ENCODE measurements around the gene CES3. TPM values are rescaled to one million over a fixed set of nuclear protein-coding genes. Genes with fewer than 3 reads are reported as not detected.
"Not testable (repeated sequence)": the region's sequence is repeated elsewhere in the genome, so short reads cannot be mapped to it uniquely, and the experiment has no call there.

Gene CES3
- total RNA-seq, 2 experiments from 2014 or later: 1.6 to 3.0 TPM

- no peaks in the 10 kb centered on the region for H3K9me3 Mint-ChIP-seq
- H3K27ac Mint-ChIP-seq: no peak overlapping the region
- peaks cover 30% of the 10 kb centered on the region for H3K36me3 Mint-ChIP-seq
- CTCF ChIA-PET: interaction anchor here (0.7 to 0.9 kb wide), 2 partner anchors 17 to 62 kb away, joined by 3 read pairs; no protein-coding TSS in a partner anchor
- POLR2A ChIA-PET: no interaction called here
- no peaks in the 10 kb centered on the region for H3K27me3 Mint-ChIP-seq
- intact Hi-C loops (cut with micrococcal nuclease): no loop called here
- DNase-seq: no peak
- no peak overlapping the region for H3K4me3 Mint-ChIP-seq
- H3K4me1 Mint-ChIP-seq (ENCODE audit: low read depth): peaks cover 45% of the 10 kb centered on the region
These were observed 24.0 kb upstream of the CES3 start for GRCh38 chr16:66936889-66937554.

- H3K36me3 Mint-ChIP-seq: peaks cover 28% of the 10 kb centered on the region
- DNase-seq: no peak
- H3K4me1 Mint-ChIP-seq (ENCODE audit: low read depth): peaks cover 37% of the 10 kb centered on the region
- intact Hi-C loops (cut with micrococcal nuclease): no loop called here
- H3K4me3 Mint-ChIP-seq: no peak overlapping the region
- H3K9me3 Mint-ChIP-seq: no peaks in the 10 kb centered on the region
- H3K27me3 Mint-ChIP-seq: no peaks in the 10 kb centered on the region
- CTCF ChIA-PET: interaction anchor here (0.7 to 1.4 kb wide), 2 partner anchors 10 to 23 kb away, joined by 4 to 5 read pairs; partner anchors contain the start of gene CES3
- H3K27ac Mint-ChIP-seq: no peak overlapping the region
- POLR2A ChIA-PET: no interaction called here
These were observed 23.2 kb upstream of the CES3 start for GRCh38 chr16:66937725-66938337.

- Mint-ChIP-seq H3K4me3 (no peak overlapping the region), H3K27me3 (no peaks in the 10 kb centered on the region), H3K4me1 (ENCODE audit: low read depth) (peaks cover 25% of the 10 kb centered on the region), H3K27ac (no peak overlapping the region), H3K36me3 (peaks cover 17% of the 10 kb centered on the region), H3K9me3 (no peaks in the 10 kb centered on the region)
- CTCF ChIA-PET: interaction anchor here (1.4 kb wide), 2 partner anchors 12 to 22 kb away, joined by 3 to 5 read pairs; partner anchors contain the start of gene CES3
- DNase-seq: no peak
- POLR2A ChIA-PET: no interaction called here
- intact Hi-C loops (cut with micrococcal nuclease): no loop called here
These were observed 21.7 kb upstream of the CES3 start for GRCh38 chr16:66939366-66939765.

- Mint-ChIP-seq H3K4me1 (ENCODE audit: low read depth) (peaks cover 22% of the 10 kb centered on the region), H3K4me3 (no peak overlapping the region), H3K9me3 (no peaks in the 10 kb centered on the region), H3K36me3 (peaks cover 13% of the 10 kb centered on the region), H3K27ac (no peak overlapping the region), H3K27me3 (no peaks in the 10 kb centered on the region)
- CTCF ChIA-PET: no interaction called here
- intact Hi-C loops (cut with micrococcal nuclease): no loop called here
- POLR2A ChIA-PET: no interaction called here
- DNase-seq: no peak
These were observed 20.8 kb upstream of the CES3 start for GRCh38 chr16:66940236-66940635.

- H3K9me3 Mint-ChIP-seq: no peaks in the 10 kb centered on the region
- CTCF ChIA-PET: interaction anchor here (0.7 to 1.1 kb wide), 3 partner anchors 18 to 242 kb away, joined by 3 to 4 read pairs (median 3); partner anchors contain the start of gene CES3
- H3K27ac Mint-ChIP-seq: no peak overlapping the region
These were observed 18.1 kb upstream of the CES3 start for GRCh38 chr16:66942981-66943380.

GRCh38 chr16:66943426-66944053, 17.5 kb upstream of the CES3 start:
- ChIA-PET POLR2A (no interaction called here), CTCF (interaction anchor here (0.6 to 1.3 kb wide), 4 partner anchors 17 to 212 kb away, joined by 3 to 6 read pairs (median 4); partner anchors contain the start of gene CES3)
- Mint-ChIP-seq H3K9me3 (no peaks in the 10 kb centered on the region), H3K4me1 (ENCODE audit: low read depth) (peaks cover 9% of the 10 kb centered on the region), H3K4me3 (no peak overlapping the region), H3K27ac (no peak overlapping the region), H3K27me3 (peaks cover 3% of the 10 kb centered on the region), H3K36me3 (peaks cover 13% of the 10 kb centered on the region)
- intact Hi-C loops (cut with micrococcal nuclease): no loop called here
- no peak for DNase-seq

More at GRCh38 chr16:66942981-66943380, 18.1 kb upstream of the CES3 start:
- DNase-seq: no peak
- intact Hi-C loops (cut with micrococcal nuclease): no loop called here
- Mint-ChIP-seq H3K4me1 (ENCODE audit: low read depth) (peaks cover 6% of the 10 kb centered on the region), H3K4me3 (no peak overlapping the region), H3K36me3 (peaks cover 13% of the 10 kb centered on the region), H3K27me3 (no peaks in the 10 kb centered on the region)
- POLR2A ChIA-PET: no interaction called here

GRCh38 chr16:66944054-66944441, 17.0 kb upstream of the CES3 start:
- Mint-ChIP-seq H3K4me1 (ENCODE audit: low read depth) (peaks cover 12% of the 10 kb centered on the region), H3K4me3 (no peak overlapping the region), H3K9me3 (no peaks in the 10 kb centered on the region), H3K36me3 (peaks cover 13% of the 10 kb centered on the region), H3K27ac (no peak overlapping the region), H3K27me3 (peaks cover 7% of the 10 kb centered on the region)
- CTCF ChIA-PET: interaction anchor here (0.6 to 1.3 kb wide), 2 partner anchors 75 to 211 kb away, joined by 3 to 6 read pairs; no protein-coding TSS in a partner anchor
- intact Hi-C loops (cut with micrococcal nuclease): no loop called here
- DNase-seq: no peak
- POLR2A ChIA-PET: no interaction called here

- DNase-seq; intact Hi-C loops (cut with micrococcal nuclease); H3K9me3 Mint-ChIP-seq; H3K4me3 Mint-ChIP-seq; H3K27ac Mint-ChIP-seq; POLR2A ChIA-PET: not testable (repeated sequence)
- Mint-ChIP-seq H3K36me3 (peaks cover 13% of the 10 kb centered on the region), H3K4me1 (ENCODE audit: low read depth) (peaks cover 15% of the 10 kb centered on the region), H3K27me3 (peaks cover 16% of the 10 kb centered on the region)
- CTCF ChIA-PET: interaction anchor here (0.8 kb wide), 1 partner anchor 9 kb away, joined by 3 read pairs; no protein-coding TSS in a partner anchor
These were observed 16.1 kb upstream of the CES3 start for GRCh38 chr16:66944971-66945370.

GRCh38 chr16:66945939-66946338, 15.1 kb upstream of the CES3 start:
- H3K9me3 Mint-ChIP-seq: no peaks in the 10 kb centered on the region
- intact Hi-C loops (cut with micrococcal nuclease): loop anchor here (2.0 kb wide), 2 partner anchors 51 to 213 kb away; partner anchors contain the start of genes FBXL8 and TRADD
- POLR2A ChIA-PET: interaction anchor here (0.8 kb wide), 1 partner anchor 50 kb away, joined by 3 read pairs; no protein-coding TSS in a partner anchor
- no peak for DNase-seq
- no peak overlapping the region for H3K4me3 Mint-ChIP-seq
- H3K36me3 Mint-ChIP-seq: peaks cover 14% of the 10 kb centered on the region
- CTCF ChIA-PET: interaction anchor here (0.6 kb wide), 1 partner anchor 96 kb away, joined by 4 read pairs; no protein-coding TSS in a partner anchor
- peaks cover 20% of the 10 kb centered on the region for H3K27me3 Mint-ChIP-seq
- no peak overlapping the region for H3K27ac Mint-ChIP-seq
- peaks cover 19% of the 10 kb centered on the region for H3K4me1 Mint-ChIP-seq (ENCODE audit: low read depth)

- ChIA-PET CTCF (interaction anchor here (0.6 kb wide), 1 partner anchor 95 kb away, joined by 4 read pairs; no protein-coding TSS in a partner anchor), POLR2A (interaction anchor here (0.8 kb wide), 1 partner anchor 51 kb away, joined by 3 read pairs; no protein-coding TSS in a partner anchor)
- DNase-seq: no peak
- Mint-ChIP-seq H3K27me3 (peaks cover 25% of the 10 kb centered on the region), H3K27ac (no peak overlapping the region), H3K4me3 (no peak overlapping the region), H3K36me3 (peaks cover 12% of the 10 kb centered on the region), H3K9me3 (no peaks in the 10 kb centered on the region), H3K4me1 (ENCODE audit: low read depth) (peaks cover 19% of the 10 kb centered on the region)
- intact Hi-C loops (cut with micrococcal nuclease): loop anchor here (2.0 kb wide), 2 partner anchors 52 to 212 kb away; partner anchors contain the start of genes FBXL8 and TRADD
These were observed 14.5 kb upstream of the CES3 start for GRCh38 chr16:66946541-66946940.

GRCh38 chr16:66946974-66947301, 14.1 kb upstream of the CES3 start:
- H3K36me3 Mint-ChIP-seq: peaks cover 11% of the 10 kb centered on the region
- H3K27ac Mint-ChIP-seq: no peak overlapping the region
- DNase-seq: no peak
- POLR2A ChIA-PET: interaction anchor here (0.6 kb wide), 1 partner anchor 398 kb away, joined by 4 read pairs; no protein-coding TSS in a partner anchor
- H3K27me3 Mint-ChIP-seq: peaks cover 29% of the 10 kb centered on the region
- H3K9me3 Mint-ChIP-seq: no peaks in the 10 kb centered on the region
- intact Hi-C loops (cut with micrococcal nuclease): loop anchor here (2.0 kb wide), 2 partner anchors 52 to 212 kb away; partner anchors contain the start of genes FBXL8 and TRADD
- H3K4me3 Mint-ChIP-seq: peak overlapping the region; percentile 72
- peaks cover 19% of the 10 kb centered on the region for H3K4me1 Mint-ChIP-seq (ENCODE audit: low read depth)
- CTCF ChIA-PET: interaction anchor here (0.8 to 1.3 kb wide), 8 partner anchors 9 to 251 kb away, joined by 3 to 7 read pairs (median 4); partner anchors contain the start of genes CES3, FBXL8, HSF4 and TRADD
